Esophagus squamous epithelium (tissue), 4 donors: ENCODE measurements around the gene FAM163A.

Experiments
- CTCF ChIP-seq, 6 experiments: fragments of 450-650 bp in 4 of 6; fragments of 200-600 bp in 2 of 6; sonication (generic) in 2 of 6; IDR thresholded peaks; one replicate each; pipeline ENCODE4 v1.5.1; 2016 to 2019; ENCODE audit warnings: antibody characterized with exemption in 6 of 6, mild to moderate bottlenecking in 4 of 6, moderate library complexity in 4 of 6
- POLR2A ChIP-seq, 4 donors: fragments of 450-650 bp; IDR thresholded peaks; one replicate each; pipeline ENCODE4 v1.6.1; 2017; ENCODE audit warnings: antibody characterized with exemption in 4 of 4, mild to moderate bottlenecking in 4 of 4, moderate library complexity in 3 of 4

- TF ChIP-seq CTCF (IDR thresholded peaks at IDR 0.05), result no peak
- TF ChIP-seq POLR2A (IDR thresholded peaks at IDR 0.05), result no peak
These were observed 55.9 kb downstream of the FAM163A start for GRCh38 chr1:179798864-179799516.
